GM19467 (cell line): ENCODE data around the gene MYO5C.

ENCODE experiments used
- ATAC-seq: cut with Tn5 transposase; IDR thresholded peaks from one replicate; pipeline ENCODE4 v1.9.1; 2021; ENCODE audit warnings: mild to moderate bottlenecking, moderate library complexity; ENCODE audit not compliant: unreplicated experiment

MYO5C gene

DNA sequence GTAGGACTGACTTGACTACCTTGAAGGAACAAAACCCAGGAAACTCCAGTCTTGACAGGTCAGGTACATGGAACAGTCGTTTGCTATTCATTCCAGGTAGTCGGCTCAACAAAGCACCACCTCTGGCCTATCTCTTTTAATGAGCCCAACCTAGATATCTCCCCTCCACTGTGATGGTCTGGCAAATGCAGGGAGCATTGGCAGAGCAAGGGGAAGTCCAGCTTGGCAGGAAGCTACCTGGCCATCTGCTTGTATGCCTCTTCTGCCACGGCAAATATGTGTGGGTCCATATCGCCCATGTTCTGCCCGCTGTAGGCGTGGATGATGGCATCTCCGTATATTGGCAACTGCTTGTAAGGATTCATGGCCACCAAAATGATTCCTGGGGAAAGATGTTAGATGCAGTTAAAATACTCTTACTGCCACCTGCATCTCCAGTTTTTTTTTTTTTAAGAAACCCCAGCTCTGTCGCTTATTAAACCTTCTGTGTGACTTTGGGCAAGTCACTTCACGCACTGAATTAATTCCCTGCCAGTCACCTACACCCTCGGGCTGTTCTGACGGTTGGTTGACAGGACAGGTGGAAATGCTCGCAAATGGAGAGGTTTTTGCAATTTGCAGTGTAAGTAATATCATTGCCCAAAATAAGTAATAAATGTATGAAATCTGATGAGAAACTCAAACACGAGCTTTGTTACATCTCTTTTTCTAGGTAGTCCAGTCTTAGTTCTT is 16.8 kb downstream of the MYO5C start:
- no peak for ATAC-seq

DNA sequence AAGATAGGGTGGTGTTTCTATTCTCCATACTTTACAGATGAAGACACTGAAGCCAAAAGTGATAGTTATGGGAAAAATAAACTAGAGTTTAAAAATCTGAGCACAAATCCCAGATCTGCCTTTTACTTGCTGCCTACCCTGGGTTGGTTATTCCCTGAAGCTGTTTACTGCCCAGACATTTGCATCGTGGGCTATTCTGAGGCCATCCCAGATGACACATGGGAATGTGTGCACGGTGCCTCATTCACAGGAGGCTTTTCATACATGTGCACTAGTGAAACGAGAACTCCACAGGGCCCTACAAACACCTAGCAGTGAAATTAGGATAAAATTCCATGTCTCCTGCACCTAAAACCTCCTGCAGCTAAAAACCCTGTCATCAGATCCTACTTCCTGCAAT is 17.5 kb downstream of the MYO5C start:
- ATAC-seq = no peak

DNA sequence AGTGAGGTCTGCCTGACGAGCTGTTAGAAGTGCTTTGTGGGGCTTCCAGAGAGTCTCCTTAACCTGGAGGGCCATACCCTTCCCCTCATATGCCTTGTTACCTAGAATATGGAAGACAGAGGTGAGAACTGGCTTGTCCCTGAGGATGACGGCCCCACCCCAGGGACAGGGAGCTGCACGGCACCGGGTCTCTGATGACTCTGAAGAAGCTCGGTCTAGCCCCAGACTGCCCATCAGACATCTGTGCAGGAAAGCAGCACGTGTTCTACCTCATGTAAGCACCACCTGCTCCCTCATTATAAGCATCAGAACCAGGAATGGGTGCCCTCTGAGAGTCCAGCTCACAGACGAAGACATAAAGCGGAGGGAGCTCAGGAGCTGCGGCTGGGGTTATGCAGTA is 18.0 kb downstream of the MYO5C start:
- no peak for ATAC-seq

DNA sequence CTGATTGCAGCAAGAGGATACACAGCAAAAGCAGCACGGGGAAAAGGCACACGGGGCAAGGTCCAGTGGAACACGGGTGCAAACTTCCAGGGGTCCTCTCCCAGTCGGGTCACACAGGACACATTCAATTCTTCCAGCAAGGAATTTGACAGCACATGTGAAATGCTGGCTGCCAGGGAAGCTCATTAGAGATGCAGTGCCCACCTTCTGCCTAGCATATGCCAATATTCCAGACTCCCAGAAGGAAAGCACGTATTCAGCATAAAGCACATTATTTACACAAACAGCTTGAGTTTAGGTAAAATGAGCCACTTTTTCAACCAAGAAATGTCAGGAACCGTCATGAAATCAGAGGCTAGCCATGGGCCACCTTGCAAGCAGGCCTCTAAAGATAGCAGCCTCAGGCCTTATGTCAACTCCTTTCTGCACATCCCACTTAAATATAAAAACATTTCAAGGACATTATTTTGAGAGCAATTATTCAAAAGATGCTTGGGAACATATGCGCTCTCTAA is 19.3 kb downstream of the MYO5C start:
- ATAC-seq = no peak

DNA sequence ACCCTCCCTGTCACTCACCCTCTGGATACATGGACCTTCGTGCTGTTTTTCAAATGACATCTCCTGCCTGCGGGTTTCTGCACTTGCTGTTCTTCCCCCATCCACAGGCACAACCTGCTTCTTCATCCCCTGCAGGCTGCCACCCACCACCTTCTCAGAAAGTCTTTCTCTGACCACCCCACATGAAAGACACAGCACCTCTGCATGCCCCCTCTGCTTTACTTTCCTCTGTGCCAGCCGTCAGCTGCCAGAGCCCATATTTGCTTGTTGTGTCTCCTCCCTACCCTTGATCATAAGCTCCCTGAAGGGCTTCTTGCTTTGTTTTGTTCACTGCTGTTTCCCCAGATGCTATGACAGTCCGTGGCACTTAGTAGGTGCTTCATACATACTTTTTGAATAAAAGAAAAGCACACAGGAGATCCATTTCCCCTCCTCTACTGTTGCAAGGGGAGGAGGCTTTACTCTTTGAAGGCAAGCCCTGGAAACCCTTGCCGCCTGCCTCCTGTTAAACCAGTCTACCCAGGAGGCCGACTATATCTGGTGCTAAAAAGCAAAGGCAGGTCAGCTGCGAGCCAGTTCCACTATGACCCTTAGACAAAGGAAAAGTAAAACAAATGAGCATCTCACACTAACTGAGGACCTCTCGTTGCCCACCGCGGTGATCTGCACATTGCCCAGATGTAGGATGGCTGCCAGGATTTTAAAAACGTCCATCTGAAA is 31.9 kb downstream of the MYO5C start:
- ATAC-seq = no peak

DNA sequence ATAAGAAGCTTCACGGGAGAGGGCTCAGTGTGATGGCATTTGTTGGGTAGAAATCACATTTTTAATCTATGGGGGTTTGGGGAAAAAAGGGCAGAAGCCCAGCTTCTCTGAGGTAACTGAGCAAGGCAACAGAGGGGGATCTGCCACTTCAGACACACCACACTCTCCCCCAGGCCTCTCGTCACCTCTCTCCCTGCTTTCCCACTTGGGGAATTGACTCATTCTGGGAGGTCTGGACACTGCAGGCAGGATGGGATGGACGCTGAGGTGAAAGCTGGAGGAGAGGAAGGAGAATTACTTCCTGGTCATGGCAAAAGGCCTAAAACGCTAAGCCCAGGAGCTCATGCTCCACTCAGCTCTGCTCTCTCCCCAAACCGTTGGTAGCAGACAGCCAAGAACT is 33.2 kb downstream of the MYO5C start:
- no peak for ATAC-seq

DNA sequence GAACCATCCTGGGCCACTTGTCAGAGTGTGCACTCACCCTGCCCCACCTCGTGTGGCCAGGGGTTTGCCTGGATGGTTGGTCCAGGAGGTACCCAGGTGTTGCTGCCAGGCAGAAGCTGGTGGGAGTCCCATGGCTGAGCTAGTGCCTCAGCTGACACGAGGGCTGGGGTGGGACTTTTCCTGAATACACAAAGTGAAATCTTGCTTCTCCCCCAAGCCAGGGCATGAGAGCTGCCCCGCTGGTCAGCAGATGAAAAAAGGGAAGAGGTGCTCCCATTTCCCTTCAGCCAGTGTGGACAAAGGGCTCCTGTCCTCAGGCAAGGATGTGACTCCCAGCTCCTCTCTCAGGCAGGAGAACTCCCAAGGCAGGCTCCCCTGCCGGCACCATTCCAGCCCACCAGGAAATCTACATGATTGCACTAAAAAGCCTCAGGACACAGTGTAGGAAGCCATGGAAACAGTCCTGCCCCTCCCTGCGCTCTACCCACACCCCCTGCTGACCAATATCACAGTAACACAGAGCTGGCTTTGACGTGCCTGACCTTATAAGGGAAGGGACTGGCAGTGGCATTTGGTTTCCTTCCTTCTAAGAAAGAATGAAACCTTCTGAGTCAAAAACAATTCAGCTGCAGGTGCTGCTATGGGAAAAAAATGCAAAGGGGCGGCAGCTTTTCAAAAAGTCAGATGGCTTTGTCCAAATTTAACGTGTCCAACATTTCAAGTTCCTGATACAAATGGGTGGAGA is 33.9 kb downstream of the MYO5C start:
- ATAC-seq = peak; percentile 98

DNA sequence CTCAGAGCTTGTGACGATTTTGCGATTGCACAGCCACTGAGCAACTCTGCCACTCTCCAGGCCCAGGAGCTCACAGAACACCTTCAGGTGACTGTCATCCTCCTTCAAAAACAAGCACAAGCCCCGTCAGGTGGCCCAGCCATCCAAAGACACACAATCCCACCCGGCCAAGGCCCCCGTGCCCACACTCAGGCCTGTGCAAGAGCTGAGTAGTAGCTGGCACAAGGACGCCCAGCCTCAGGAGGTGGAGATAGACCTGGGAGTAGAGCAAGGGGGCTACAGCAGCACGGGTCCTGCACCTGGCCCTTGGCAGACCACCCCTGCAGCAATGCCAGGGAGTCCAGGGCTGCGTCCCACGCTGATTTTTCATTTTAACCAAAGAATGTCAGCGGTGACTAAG is 34.6 kb downstream of the MYO5C start:
- ATAC-seq = no peak

DNA sequence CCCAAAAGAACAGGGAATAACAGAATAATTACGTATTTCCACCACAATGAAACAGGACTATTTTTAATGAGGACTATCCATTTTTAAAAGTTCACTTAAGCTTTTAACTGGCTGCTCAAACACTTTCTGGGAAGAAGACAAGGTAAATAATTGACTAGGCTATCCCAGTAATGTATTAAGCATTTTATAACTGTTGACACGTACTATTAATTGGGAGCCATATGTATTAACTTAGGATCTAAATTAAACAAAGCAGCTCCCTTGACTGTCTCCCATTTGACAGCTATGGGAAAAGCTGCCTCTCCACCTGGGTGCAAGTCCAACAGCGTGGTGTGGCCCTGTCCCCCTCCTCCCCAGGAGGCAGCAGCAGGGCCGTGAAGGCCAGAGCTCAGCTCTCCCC is 36.1 kb downstream of the MYO5C start:
- ATAC-seq = no peak

DNA sequence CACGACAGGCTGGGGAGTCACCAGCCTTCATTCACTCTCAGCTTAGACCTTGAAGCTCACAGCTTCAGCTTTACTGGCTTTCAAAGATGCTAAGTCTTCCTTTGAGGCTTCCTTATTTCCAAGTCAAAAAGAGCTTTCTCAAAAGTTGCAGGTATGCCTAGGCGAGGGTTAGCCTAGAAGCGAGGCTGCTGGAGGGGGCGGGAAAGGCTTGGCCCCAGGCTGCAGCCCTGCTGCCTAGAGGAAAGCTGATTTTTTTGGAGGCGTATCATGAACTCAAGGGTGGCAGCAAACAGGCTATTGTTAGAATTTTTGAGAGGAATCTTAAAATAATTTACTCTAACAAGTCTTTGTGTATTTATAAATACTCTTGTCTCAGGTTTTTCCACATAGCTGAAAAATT is 37.1 kb downstream of the MYO5C start:
- ATAC-seq = no peak

DNA sequence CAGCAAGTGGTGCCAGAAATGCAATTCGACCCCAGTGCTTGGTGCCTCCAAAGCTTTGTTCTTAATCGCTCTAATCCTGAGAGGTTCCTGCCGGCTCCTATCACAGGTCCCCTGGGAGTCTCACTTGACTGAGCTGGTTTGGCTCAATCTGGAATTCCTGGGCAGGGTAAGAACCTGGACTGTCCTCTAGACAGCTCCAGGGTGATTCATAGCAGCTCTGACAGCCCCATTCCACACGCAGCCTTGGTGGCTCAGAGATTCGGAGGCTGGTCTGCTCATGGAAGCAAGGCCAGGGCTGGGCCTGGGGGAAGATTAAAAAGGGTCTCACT is 37.9 kb downstream of the MYO5C start:
- no peak for ATAC-seq

DNA sequence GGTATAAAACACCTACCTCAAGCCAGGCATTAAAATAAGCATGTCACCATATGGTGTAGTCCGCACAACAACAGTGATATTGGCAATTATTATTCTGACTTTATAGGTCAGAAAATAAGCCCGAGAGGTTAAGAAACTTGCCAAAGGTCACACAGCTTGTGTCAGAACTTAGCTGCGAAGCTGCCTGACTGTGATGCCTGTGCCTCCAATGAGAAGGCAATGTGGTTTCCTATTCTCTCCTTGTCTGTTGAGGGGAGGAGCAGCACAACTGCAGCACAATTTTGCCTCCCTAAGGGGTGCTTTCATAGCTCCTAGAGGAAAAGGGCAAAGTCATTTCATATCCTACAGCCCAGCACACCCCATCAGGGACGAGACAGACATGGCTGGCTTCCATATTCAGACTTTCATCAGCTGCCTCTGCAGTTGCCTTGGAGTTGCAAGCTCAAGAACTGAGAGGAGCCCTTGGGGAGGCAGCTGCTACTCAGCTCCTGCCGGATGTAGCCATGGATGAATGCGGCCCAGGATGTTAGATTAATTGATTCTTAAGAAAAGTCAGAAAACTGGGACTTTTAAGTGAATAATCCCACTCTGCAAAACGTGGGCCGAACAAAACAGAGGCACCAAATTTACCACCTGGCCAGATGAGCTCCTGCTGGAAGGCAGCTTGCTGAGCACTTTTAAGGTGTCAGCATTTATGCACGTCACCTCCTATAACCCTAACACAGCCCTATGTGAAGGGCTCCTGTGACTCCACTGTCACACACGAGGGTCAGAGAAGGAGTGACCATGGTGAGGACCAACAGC is 38.5 kb downstream of the MYO5C start:
- ATAC-seq = no peak

DNA sequence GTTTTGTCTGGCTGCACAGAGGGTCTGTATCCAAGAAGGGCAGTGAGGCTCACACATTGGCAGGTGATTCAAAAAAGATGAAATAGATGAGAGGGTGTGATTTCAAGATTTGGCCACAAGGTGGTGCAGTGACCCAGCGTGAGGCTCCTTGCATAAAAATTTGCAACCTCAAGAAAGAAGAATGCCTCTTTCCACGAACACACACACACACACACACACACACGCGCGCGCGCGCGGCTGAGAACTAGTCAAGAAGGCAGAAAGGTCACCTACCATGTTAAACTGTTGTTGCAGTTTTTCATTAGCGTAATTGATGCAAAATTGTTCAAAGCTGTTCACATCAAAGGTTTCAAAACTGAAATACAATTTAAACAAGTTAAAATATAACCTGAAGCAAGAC is 39.2 kb downstream of the MYO5C start:
- ATAC-seq = no peak

DNA sequence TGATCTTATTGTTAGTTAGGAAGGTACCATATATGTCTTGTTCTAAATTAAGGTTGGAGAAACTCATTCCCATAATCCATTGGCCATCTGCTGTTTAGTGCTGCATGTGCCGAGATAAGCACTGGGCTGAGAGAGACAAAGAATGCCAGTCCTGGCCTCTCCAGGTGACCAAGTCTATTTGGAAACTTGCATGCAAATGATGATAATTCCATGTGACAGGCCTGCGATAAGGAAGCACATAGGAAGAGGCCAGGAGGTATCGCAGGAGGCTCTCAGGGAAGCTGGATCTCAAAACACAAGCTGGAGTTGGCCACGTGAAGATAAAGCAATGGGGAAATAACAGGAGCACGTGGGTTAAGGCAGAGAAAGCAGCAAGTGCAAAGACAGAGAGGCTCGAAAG is 39.7 kb downstream of the MYO5C start:
- ATAC-seq = no peak

DNA sequence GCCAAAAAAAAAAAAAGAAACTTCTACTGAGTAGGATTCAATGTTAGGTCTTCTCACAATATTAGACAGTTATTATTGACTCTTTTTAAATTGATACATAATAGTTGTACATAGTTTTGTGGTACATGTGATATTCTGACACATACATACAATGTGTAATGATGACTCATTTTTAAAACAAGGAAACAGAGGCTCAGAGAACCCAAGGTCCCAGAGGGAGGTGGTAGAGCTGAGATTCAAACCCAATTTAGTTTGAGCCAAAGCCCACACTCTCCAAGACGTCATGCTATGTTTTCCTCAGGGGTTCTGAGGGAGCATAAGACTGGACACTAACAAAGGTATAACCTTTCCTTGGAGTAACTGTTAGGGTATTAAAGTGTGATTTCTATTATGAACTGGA is 40.6 kb downstream of the MYO5C start:
- no peak for ATAC-seq

DNA sequence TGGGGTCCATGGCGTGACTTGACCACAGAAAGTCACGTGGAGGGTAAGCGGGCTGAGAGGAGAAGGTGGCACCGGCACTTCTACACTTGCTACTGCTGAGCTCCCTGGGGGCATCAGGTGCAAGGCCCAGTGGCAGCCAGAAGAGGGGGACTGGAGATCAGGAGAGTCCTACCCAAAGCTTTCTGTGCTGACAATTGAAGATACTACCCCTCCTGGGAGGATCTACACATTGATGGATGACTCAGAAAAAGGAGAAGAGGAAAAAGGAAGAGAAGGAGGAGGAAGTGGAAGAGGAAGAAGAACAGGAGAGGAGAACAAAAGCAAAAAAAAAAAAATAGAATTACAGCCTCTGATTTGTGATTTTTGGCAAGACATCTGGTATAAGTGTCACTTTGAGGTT is 41.2 kb downstream of the MYO5C start:
- no peak for ATAC-seq

DNA sequence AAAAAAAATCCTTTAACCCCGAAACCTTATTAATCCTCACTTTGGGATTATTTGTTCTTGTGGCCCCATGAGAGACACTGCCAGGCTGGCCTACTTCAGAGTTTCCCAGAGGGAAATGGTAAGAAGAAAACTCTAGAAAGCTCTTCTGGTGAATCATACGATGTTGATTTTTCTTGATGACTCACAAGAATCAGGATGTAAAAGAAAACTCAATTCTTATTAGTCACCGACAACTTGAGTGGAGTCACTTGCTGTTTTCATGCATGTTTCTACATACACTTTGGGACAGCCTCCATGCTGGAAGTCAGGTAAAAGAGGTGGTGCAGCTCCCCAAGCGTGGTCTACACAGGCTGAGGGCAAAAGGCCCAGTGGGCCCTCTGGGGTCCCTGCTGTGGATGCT is 42.8 kb downstream of the MYO5C start:
- ATAC-seq = no peak

DNA sequence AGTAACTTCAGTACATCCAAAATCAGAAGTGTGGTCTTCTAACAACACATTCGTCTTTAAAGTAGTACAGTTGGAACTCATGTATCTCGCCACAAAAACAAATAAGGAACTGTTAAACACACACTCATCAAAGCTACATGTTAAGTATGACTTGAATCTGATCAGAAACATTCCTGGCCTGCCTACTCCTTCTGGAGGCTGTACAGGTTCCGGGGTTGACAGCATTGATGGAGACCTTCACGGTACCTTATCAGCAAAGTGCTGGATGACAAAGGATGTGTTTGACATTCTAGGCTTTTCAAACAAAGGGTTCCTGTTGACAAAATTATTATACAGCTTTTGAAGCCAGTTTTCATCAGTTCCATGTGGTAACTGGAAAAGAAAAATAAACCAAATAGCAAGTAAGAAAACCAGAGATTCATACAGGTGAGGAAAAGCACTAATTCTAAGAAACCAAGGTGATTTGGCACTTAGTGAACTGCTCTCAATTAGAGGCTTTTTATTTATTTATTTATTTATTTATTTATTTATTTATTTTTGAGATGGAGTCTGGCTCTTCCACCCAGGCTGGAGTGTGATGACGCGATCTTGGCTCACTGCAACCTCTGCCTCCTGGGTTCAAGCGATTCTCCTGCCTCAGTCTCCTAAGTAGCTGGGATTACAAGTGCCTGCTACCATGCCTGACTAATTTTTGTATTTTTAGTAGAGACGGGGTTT is 44.3 kb downstream of the MYO5C start:
- ATAC-seq = no peak

DNA sequence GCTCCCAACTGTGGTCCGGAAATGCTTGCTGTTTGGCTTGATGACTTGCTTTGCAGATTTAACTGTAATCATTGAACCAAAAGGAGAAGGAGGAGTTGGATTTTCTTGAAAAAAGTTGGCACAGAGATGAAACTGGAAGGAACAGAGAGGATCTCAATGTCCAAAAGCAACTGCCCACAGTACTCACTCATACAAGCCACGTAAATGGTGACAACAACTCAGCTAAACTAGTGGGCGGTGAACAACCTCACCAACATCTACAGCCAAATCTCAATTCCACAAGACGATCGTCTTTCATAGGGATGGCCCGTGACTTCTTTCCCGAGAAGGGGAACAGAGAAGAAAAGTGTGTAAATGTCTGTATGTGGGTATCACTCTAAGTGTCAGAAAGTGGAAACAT is 48.1 kb downstream of the MYO5C start:
- ATAC-seq = no peak

DNA sequence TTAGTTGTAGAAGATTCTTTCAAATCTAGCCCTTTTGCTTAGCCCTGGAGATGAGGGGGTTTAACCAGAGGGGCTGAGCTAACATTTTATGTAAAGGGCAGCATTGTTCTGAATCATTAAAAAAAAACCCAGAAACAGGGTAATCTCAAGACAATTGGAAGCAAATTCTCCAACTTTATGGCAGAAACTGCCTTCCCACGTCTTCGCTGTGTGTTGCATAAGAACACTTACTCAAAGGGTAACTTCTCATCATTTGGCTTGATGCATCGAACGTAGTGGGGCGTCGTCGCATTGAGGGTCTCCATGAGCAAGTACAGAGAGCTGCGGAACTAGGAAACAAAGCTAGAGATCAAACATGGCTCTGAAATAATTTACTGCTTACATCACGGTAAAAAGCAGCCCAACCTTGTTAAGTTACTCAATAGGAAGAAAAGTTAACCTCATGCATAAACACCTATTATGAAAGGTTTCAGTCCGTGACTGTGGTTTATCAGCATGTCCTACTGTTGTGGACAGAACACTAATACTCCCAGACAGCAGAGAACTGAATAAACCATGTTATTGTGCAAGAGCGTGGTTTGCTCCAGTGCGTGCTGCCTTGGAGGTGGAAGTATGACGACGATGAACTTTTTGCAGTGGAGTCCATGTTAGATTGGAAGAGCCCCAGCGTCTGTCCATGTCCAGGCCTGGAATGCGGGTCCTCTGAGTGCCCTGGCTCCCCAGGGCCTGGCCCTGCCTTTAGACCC is 48.7 kb downstream of the MYO5C start:
- no peak for ATAC-seq
